ENCODE results near the gene EPHB6.

The EPHB6 gene

DNA sequence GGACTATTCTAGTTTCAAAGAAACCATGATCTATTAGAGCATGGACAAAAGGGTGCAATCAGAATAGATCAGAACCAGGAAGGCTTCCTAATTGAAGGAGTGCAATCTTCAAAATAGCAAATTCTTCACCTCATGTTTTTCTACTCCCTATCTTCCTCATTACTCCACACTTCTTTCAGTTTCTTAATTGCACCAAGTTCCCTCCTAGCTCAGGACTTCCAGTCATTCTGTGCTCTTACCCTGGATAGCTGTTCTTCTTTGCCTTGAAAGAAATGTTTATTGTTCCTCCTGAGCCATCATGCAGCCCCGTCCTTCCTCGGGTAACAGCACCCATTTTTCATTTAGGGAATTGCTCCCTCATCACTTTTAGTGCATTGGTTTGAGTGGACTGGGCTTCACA is 55.6 kb downstream of the EPHB6 start:
- ChIA-PET POLR2A (interaction anchor here (0.9 kb wide), 1 partner anchor 12 kb away, joined by 3 read pairs; no protein-coding TSS in a partner anchor), CTCF (interaction anchor here (0.7 to 2.7 kb wide), 15 partner anchors 8 to 305 kb away, joined by 3 to 13 read pairs (median 3); no protein-coding TSS in a partner anchor)
- Histone ChIP-seq H3K36me3 (ENCODE audit: control insufficient read depth in 2 of 2, insufficient read depth in 1 of 2, low read length in 2 of 2) (no peaks in the 10 kb centered on the region), H3K9me3 (ENCODE audit: control insufficient read depth, insufficient read depth, low read depth, low read length) (no peaks in the 10 kb centered on the region), H3K4me3 (ENCODE audit: low read depth, low read length) (no peak overlapping the region), H3K27ac (ENCODE audit: extremely low read depth, low read depth, low read length) (no peak overlapping the region), H3K4me1 (ENCODE audit: control insufficient read depth, insufficient read depth, low read length) (no peaks in the 10 kb centered on the region)
- no peak for TF ChIP-seq ZNF624 (tag by site-specific recombination; IDR thresholded peaks at IDR 0.05)
- TF ChIP-seq ZBTB7A (tag by site-specific recombination; IDR thresholded peaks at IDR 0.05; ENCODE audit: low read depth) = no peak
- TF ChIP-seq ZBTB1 (tag by site-specific recombination; IDR thresholded peaks at IDR 0.05) = no peak
- TF ChIP-seq, protein P1, sequence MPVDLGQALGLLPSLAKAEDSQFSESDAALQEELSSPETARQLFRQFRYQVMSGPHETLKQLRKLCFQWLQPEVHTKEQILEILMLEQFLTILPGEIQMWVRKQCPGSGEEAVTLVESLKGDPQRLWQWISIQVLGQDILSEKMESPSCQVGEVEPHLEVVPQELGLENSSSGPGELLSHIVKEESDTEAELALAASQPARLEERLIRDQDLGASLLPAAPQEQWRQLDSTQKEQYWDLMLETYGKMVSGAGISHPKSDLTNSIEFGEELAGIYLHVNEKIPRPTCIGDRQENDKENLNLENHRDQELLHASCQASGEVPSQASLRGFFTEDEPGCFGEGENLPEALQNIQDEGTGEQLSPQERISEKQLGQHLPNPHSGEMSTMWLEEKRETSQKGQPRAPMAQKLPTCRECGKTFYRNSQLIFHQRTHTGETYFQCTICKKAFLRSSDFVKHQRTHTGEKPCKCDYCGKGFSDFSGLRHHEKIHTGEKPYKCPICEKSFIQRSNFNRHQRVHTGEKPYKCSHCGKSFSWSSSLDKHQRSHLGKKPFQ (tag by site-specific recombination; IDR thresholded peaks at IDR 0.05) = no peak
- no peak for TF ChIP-seq ZNF341 (tag by site-specific recombination; IDR thresholded peaks at IDR 0.05; ENCODE audit: low read depth)
- TF ChIP-seq ZNF426 (tag by site-specific recombination; IDR thresholded peaks at IDR 0.05) = no peak
- no peak for TF ChIP-seq ZNF394 (tag by site-specific recombination; IDR thresholded peaks at IDR 0.05; ENCODE audit: borderline replicate concordance)
- TF ChIP-seq ZBTB48 (tag by site-specific recombination; IDR thresholded peaks at IDR 0.05) = no peak
- no peak for TF ChIP-seq ZNF560 (tag by site-specific recombination; IDR thresholded peaks at IDR 0.05; ENCODE audit: borderline replicate concordance)
- TF ChIP-seq, protein P2, sequence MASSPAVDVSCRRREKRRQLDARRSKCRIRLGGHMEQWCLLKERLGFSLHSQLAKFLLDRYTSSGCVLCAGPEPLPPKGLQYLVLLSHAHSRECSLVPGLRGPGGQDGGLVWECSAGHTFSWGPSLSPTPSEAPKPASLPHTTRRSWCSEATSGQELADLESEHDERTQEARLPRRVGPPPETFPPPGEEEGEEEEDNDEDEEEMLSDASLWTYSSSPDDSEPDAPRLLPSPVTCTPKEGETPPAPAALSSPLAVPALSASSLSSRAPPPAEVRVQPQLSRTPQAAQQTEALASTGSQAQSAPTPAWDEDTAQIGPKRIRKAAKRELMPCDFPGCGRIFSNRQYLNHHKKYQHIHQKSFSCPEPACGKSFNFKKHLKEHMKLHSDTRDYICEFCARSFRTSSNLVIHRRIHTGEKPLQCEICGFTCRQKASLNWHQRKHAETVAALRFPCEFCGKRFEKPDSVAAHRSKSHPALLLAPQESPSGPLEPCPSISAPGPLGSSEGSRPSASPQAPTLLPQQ (tag by site-specific recombination; IDR thresholded peaks at IDR 0.05) = no peak
- TF ChIP-seq GFI1B (tag by site-specific recombination; IDR thresholded peaks at IDR 0.05) = no peak
- no peak for TF ChIP-seq ZNF391 (tag by site-specific recombination; IDR thresholded peaks at IDR 0.05; ENCODE audit: borderline replicate concordance, low read depth)
- TF ChIP-seq ZNF350 (tag by site-specific recombination; IDR thresholded peaks at IDR 0.05) = no peak
- TF ChIP-seq ZNF404 (tag by site-specific recombination; IDR thresholded peaks at IDR 0.05) = no peak
- no peak for TF ChIP-seq ZNF114 (tag by site-specific recombination; IDR thresholded peaks at IDR 0.05)
- TF ChIP-seq, protein P3, sequence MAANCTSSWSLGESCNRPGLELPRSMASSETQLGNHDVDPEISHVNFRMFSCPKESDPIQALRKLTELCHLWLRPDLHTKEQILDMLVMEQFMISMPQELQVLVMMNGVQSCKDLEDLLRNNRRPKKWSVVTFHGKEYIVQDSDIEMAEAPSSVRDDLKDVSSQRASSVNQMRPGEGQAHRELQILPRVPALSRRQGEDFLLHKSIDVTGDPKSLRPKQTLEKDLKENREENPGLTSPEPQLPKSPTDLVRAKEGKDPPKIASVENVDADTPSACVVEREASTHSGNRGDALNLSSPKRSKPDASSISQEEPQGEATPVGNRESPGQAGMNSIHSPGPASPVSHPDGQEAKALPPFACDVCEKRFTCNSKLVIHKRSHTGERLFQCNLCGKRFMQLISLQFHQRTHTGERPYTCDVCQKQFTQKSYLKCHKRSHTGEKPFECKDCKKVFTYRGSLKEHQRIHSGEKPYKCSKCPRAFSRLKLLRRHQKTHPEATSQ (tag by site-specific recombination; IDR thresholded peaks at IDR 0.05) = no peak
- TF ChIP-seq ZNF324 (tag by site-specific recombination; IDR thresholded peaks at IDR 0.05) = no peak
- no peak for TF ChIP-seq ZNF830 (tag by site-specific recombination; IDR thresholded peaks at IDR 0.05; ENCODE audit: low read depth)
- TF ChIP-seq ZNF248 (tag by site-specific recombination; IDR thresholded peaks at IDR 0.05) = no peak
- TF ChIP-seq, protein P4, sequence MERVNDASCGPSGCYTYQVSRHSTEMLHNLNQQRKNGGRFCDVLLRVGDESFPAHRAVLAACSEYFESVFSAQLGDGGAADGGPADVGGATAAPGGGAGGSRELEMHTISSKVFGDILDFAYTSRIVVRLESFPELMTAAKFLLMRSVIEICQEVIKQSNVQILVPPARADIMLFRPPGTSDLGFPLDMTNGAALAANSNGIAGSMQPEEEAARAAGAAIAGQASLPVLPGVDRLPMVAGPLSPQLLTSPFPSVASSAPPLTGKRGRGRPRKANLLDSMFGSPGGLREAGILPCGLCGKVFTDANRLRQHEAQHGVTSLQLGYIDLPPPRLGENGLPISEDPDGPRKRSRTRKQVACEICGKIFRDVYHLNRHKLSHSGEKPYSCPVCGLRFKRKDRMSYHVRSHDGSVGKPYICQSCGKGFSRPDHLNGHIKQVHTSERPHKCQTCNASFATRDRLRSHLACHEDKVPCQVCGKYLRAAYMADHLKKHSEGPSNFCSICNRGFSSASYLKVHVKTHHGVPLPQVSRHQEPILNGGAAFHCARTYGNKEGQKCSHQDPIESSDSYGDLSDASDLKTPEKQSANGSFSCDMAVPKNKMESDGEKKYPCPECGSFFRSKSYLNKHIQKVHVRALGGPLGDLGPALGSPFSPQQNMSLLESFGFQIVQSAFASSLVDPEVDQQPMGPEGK (tag by site-specific recombination; IDR thresholded peaks at IDR 0.05) = no peak

DNA sequence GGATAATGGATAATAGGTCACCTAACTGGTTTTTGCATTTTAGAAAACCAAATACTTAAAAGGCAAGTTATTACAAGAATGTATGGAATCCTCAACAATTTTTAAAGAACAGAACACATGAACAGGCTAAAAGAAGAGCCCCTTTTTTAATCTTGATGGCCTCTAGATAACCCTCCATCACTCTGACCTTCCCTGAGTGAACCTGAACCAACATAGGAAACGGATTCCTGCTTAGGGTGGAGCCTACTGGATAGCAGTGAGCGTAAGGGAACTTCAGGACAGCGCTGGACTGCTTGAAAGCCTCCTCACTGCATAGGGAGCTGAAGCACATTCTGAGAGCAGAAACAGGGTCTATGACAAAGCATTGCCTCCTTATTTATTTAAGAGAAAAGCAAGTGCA is 58.2 kb downstream of the EPHB6 start:
- Histone ChIP-seq H3K27ac (ENCODE audit: extremely low read depth, low read depth, low read length) (no peak overlapping the region), H3K36me3 (ENCODE audit: control insufficient read depth in 2 of 2, insufficient read depth in 1 of 2, low read length in 2 of 2) (no peaks in the 10 kb centered on the region), H3K4me1 (ENCODE audit: control insufficient read depth, insufficient read depth, low read length) (no peaks in the 10 kb centered on the region), H3K4me3 (ENCODE audit: low read depth, low read length) (no peak overlapping the region), H3K9me3 (ENCODE audit: control insufficient read depth, insufficient read depth, low read depth, low read length) (no peaks in the 10 kb centered on the region)
- ChIA-PET CTCF (no interaction called here), POLR2A (interaction anchor here (0.6 kb wide), 1 partner anchor 16 kb away, joined by 3 read pairs; no protein-coding TSS in a partner anchor)
- no peak for TF ChIP-seq ZNF121 (tag by site-specific recombination; IDR thresholded peaks at IDR 0.05)
- TF ChIP-seq ZNF266 (tag by site-specific recombination; IDR thresholded peaks at IDR 0.05; ENCODE audit: low read depth) = no peak
- TF ChIP-seq, protein P5, sequence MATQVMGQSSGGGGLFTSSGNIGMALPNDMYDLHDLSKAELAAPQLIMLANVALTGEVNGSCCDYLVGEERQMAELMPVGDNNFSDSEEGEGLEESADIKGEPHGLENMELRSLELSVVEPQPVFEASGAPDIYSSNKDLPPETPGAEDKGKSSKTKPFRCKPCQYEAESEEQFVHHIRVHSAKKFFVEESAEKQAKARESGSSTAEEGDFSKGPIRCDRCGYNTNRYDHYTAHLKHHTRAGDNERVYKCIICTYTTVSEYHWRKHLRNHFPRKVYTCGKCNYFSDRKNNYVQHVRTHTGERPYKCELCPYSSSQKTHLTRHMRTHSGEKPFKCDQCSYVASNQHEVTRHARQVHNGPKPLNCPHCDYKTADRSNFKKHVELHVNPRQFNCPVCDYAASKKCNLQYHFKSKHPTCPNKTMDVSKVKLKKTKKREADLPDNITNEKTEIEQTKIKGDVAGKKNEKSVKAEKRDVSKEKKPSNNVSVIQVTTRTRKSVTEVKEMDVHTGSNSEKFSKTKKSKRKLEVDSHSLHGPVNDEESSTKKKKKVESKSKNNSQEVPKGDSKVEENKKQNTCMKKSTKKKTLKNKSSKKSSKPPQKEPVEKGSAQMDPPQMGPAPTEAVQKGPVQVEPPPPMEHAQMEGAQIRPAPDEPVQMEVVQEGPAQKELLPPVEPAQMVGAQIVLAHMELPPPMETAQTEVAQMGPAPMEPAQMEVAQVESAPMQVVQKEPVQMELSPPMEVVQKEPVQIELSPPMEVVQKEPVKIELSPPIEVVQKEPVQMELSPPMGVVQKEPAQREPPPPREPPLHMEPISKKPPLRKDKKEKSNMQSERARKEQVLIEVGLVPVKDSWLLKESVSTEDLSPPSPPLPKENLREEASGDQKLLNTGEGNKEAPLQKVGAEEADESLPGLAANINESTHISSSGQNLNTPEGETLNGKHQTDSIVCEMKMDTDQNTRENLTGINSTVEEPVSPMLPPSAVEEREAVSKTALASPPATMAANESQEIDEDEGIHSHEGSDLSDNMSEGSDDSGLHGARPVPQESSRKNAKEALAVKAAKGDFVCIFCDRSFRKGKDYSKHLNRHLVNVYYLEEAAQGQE (tag by site-specific recombination; IDR thresholded peaks at IDR 0.05) = no peak
